Retinal pigment epithelial cell (primary cell): ENCODE measurements around the gene HADHB.
"Not testable (repeated sequence)": the region's sequence is repeated elsewhere in the genome, so short reads cannot be mapped to it uniquely, and the experiment has no call there.

ENCODE experiments used
- DNase-seq: peaks from one replicate; pipeline ENCODE4 v3.0.0-alpha.2; 2010; ENCODE audit warnings: low read depth
- H3K4me3 ChIP-seq: 2 replicates; pipeline ENCODE4 v1.5.1; 2011; ENCODE audit warnings: mild to moderate bottlenecking, low read length, control low read depth, moderate library complexity
- CTCF ChIP-seq: conservative IDR thresholded peaks from 2 replicates; pipeline ENCODE4 v1.5.1; 2011; ENCODE audit warnings: low read depth, low read length, control low read depth, inconsistent platforms

The HADHB gene

GRCh38 chr2:26245231-26245732 is 543 bp downstream of the HADHB start:
- TF ChIP-seq CTCF, result no peak
- DNase-seq, result no peak
- H3K4me3 ChIP-seq, result peak overlapping the region; percentile 82

- TF ChIP-seq CTCF, result no peak
- H3K4me3 ChIP-seq, result peak overlapping the region; percentile 82
- DNase-seq, result no peak
Observed at GRCh38 chr2:26245810-26246209, 1.1 kb downstream of the HADHB start.

GRCh38 chr2:26246818-26247217 is 2.1 kb downstream of the HADHB start:
- no peak for DNase-seq
- TF ChIP-seq CTCF, result no peak
- no peak overlapping the region for H3K4me3 ChIP-seq

- H3K4me3 ChIP-seq, result no peak overlapping the region
- no peak for DNase-seq
- no peak for TF ChIP-seq CTCF
Observed at GRCh38 chr2:26249625-26250024, 4.9 kb downstream of the HADHB start.

GRCh38 chr2:26251893-26252292 is 7.2 kb downstream of the HADHB start:
- H3K4me3 ChIP-seq, result no peak overlapping the region
- no peak for TF ChIP-seq CTCF
- no peak for DNase-seq

- no peak overlapping the region for H3K4me3 ChIP-seq
- DNase-seq, result no peak
- TF ChIP-seq CTCF, result no peak
Observed at GRCh38 chr2:26255759-26256384, 11.1 kb downstream of the HADHB start.

GRCh38 chr2:26258836-26259235 is 14.1 kb downstream of the HADHB start:
- H3K4me3 ChIP-seq, DNase-seq: not testable (repeated sequence)

- no peak for DNase-seq
- TF ChIP-seq CTCF, result no peak
- H3K4me3 ChIP-seq, result no peak overlapping the region
Observed at GRCh38 chr2:26268213-26268612, 23.5 kb downstream of the HADHB start.

GRCh38 chr2:26268670-26269385 is 24.1 kb downstream of the HADHB start:
- DNase-seq, H3K4me3 ChIP-seq: not testable (repeated sequence)
